HTR-8/SVneo (cell line): Measurements from ENCODE around the gene MYADML2.
"Not testable (repeated sequence)": the region's sequence is repeated elsewhere in the genome, so short reads cannot be mapped to it uniquely, and the experiment has no call there.

Source experiments
- DNase-seq: peaks from one replicate; pipeline ENCODE4 v3.0.0; 2011; ENCODE audit warnings: low spot score, mixed read lengths; ENCODE audit not compliant: insufficient read length
- FAIRE-seq: peaks from 2 replicates; lab custom pipeline; 2011; peaks lifted over from hg19 to GRCh38; lab: Jason Lieb, UNC

The MYADML2 gene, protein sequence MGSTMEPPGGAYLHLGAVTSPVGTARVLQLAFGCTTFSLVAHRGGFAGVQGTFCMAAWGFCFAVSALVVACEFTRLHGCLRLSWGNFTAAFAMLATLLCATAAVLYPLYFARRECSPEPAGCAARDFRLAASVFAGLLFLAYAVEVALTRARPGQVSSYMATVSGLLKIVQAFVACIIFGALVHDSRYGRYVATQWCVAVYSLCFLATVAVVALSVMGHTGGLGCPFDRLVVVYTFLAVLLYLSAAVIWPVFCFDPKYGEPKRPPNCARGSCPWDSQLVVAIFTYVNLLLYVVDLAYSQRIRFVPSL

DNA sequence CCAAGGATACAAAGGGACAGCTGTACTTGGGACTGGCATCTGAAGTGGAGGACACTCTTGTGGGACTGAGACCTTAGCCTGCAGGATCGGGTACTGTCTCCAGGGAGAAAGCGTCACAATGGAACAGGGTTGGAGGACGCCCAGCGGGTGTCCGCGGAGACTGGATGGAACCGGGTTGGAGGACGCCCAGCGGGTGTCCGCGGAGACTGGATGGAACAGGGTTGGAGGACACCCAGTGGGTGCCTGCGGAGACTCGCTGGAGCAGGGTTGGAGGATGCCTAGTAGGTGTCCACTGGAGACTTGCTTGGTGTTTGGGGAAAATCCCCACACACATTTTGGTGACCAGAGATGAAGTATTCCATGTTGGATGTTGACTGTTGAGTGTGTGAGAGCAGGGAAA, at the start of gene MYADML2:
Gene MYADML2 (minus strand): TSS at position 45 of the 400 bp plus-strand sequence. CDS start 5,492 bp downstream, outside the sequence.
- no peak for DNase-seq
- no peak for FAIRE-seq

DNA sequence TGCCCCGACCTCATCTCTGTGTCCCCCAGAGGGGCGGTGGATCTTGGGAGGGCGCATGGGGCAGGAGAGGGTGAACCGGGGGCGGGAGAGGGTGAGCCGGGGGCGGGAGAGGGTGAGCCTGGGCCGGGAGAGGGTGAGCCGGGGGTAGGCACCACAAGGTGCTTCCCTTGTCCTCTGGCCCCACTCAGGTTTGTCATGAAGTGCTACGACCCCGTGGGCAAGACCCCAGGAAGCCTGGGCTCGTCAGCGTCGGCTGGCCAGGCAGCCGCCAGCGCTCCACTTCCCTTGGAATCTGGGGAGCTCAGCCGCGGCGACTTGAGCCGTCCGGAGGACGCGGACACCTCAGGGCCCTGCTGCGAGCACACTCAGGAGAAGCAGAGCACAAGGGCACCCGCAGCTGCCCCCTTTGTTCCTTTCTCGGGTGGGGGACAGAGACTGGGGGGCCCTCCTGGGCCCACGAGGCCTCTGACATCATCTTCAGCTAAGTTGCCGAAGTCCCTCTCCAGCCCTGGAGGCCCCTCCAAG, 49.3 kb upstream of the MYADML2 start:
- no peak for FAIRE-seq
- no peak for DNase-seq

DNA sequence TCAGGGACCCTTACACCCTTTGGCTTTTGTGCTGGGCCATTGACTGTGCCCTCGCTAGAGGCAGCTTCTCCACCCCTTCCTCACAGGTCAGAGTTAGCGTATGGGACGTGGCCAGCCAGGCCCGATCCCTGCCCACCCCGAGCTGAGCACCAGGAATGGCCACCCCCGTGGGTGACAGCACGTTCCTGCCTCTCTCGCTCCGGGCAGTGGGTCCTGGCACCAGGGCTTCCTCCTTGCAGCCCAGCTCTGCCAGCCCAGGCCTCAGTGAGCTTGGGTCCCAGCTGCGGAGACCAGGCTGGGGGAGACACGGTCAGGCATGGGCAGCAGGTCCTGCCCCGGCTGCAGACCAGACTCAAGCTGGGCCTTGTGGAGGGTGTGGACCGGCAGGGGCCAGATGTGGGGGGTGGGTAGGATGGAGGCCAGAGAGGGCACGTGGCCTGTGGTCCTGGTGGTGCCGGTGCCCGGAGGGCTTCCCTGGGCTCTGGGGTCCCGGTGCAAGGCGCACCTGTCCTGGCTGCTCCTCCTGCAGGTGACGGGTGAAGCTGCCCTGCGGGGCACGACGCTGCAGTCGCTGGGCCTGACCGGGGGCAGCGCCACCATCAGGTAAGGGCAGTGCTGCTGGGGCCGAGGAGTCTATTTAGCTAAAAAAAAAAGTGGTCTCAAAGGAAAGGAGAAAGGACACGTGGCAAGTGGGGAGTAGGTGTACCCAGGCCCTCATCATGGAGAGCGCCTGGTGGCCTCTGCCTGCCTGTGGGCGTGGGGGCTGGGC, 48.6 kb upstream of the MYADML2 start:
- FAIRE-seq, result no peak
- DNase-seq, result no peak

DNA sequence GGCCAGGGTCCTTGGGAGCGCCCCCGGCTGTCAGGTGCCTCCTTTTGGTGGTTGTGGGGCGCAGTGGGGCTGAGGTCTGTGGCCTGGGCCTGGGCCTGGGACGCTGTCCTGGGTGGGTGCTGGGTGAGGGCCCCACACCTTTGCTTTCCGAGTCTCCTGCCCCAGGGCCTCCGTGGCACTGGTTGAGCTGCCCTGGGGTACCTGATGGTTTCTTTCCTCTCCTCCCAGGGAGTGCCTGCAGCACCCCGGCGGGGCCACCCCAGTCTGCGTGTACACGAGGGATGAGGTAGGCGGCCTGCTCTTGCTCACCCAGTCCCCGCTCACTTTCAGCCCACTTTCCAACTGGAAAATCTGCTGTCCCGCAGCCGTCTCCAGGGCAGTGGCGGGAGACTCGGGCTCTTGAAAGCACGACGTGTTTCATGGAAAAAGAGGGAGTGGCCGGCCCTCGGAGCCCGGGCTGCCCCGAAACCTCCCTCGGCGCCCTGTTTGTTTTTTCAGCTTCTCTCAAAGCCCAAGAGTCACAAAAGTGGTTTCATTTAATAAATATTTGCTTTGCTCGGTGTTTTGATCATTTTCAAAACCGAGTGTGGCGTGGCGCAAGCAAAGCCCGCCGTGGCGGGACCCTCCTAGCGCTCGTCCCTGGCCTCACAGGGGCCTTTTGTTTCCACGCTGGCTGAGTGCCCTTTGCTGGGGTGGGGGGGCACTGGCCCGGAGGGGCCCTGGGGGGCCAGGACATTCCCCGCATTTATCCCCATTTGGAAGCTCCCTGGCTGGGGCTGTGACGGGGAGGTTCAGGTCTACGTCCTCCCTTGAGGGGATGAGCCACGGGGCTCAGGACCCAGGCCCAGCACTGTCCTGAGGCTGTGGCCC, 47.8 kb upstream of the MYADML2 start:
- DNase-seq (no peak), FAIRE-seq (no peak)

DNA sequence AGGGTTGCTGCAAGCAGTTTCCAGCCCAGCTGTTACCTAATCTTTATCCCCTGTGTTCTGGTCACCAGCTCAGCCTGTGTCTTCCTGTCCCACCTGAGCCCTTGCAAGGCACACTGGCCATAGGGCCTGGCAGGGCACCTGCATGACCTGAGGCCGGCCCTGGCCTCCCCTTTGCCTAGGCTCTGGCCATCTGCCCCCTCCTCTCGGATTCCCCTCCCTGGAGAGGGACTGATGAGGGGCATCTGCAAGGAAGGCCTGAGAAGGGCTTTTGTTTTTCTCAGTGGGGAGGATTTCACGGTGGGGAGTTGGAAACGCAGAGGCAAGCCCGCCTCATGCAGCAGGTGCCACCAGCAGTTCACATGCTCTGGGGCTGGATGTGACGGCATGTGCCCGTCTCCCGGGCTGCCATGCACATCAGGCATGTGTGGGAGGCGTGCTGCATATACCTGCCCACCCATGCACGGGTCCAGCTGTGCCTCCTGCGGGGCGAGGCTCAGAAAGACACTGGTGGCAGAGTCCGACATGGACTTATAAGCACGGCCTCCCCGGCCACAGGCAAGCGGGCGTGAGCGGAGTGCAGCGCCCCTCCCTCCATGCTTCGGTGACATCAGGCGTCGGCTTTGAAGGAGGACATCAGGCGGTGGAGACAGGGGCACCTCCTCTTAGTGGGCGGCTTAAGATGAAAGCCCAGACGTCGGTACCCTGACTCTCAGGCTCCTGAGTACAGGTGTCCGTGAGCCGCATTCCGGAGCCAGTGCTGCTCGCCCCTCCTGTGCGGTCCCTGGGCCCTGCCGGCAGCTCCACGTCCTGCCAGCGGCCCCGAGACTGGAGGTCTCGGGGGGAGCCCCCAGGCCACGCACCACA, 46.9 kb upstream of the MYADML2 start:
- no peak for FAIRE-seq
- DNase-seq, result no peak

DNA sequence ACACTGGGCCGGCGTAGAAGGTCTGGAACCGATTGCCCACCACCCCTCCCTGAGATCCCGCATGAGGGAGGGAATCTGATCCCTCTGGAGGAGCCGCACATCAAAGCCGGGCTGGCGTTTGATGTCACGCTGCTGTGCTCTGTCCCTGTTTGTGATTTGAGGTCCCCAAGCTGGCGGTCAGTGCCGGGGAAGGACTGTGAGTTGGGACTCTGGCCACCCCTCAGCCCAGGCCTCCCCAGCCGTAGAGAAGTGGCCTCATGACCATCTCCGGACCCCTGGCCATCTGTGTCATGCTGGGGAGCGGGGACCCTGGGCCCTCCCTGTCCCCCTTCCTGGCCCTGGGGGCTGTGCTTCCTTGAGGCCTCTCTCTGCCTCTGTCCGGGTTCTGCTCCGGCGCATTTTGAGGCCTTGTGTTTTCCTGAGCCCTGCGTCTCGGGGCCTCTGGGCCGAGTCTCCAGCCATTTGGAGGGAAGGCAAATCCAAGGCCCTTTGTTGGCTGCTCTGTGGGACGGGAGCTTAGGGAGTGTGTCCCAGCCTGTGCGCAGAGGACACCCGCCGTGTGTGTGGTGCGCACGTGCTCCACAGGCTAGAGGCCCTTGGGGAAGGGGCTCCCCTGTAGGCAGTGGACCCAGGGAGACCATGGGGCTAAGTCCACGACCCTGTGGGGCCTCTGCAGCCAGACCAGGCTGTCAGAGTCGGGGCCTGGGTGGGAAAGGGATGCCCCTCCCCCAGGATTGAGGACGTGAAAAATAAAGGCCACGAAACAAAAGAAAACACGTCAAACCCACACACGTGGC, 45.5 kb upstream of the MYADML2 start:
- FAIRE-seq, result no peak
- DNase-seq, result no peak

DNA sequence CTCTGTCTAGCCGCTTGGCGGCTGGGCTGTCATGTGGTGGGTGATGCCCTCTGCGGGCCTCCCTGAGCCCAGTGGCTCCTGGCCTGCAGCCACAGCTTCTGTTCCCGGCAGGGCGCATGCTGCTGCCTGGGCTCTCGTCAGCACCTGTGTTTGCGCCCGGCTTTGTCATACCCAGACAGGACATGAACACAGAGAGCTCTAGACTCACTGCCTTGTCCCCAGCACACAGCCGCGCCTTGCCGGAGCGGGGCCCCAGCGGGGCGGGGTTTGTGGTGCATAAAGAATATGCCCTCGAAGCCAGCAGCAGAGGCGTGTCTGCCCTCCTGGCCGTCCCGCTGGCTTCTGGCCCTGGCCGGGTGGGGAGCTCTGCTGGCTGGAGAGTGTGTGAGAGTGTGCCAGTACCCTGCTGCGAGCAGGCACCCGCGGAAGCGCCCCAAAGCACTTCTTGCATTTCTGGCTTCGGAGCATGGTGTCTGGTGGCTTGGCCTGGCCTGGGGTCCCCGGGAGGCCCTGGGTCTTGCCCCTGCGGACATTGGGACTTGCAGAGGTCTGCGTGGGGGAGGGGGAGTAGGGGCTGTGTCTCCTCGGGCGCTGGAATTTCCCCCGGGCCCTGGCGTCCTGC, 44.8 kb upstream of the MYADML2 start:
- FAIRE-seq, result no peak
- no peak for DNase-seq

DNA sequence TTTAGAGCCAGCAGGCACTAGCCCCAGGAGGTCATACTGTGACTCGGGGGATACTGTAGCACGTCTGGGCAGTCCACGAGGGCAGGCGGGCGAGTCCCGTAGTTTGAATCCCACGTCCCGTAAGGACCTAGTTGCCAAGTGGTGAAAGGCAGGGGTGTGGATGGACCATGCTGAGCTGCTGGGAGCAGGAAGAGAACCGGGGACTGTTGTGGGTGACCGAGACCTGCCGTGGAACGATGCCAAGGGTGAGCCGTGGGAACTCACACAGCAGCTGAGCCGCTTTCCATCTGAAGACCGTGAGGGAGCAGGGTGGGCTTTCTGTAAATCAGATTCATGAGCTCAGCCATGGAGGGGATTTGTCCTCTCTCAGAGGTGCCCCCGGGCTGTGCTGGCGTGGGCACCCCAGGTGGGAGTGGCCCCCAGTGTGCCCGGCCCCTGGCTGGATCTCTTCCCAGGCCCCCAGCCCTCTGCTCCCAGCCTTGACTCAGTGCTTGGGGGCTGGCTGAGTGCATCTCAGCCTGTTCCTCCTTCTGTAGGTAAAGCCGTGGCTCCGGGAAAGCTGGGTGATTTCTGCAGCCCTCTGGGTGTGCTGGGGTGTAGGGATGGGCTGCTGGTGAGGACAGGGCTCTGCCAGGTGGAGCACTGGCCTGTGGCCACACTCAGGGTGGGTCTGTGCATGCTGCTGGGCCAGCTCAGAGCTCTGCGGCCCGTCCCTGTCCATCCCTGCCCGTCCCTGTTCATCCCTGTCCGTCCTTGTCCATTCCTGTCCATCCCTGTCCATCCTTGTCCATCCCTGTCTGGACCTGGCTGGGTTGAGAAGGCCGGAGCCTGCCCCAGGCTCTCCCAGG, 44.0 kb upstream of the MYADML2 start:
- DNase-seq, result no peak
- no peak for FAIRE-seq

DNA sequence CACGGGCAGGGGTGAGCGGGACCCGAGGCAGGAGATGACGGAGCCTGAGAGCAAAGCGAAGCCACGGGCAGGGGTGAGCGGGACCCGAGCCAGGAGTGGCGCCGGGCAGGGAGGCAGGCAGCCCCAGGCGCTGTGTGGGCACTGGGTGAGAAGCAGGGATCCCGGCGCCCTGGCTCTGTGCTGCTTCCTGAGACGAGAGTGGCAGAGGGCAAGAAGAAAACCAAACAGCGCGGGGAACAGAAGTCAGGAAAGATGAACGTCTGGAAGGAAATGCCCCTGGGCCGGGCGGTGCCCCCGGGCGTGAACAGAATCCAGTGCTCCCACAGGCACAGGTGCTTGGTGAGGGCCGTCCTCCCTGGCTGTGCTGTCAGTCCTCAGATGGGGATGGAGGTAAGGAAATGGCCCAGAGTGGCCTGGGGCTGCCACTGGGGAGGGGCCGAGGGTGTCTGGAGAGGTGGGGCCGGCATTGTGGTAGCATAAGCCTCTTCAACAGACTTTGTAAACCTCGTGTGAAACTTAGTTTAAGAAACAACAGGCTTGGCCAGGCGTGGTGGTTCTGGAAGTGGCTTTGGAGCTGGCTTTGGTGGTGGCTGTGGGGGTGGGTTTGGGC, 40.2 kb upstream of the MYADML2 start:
- FAIRE-seq (no peak), DNase-seq (no peak)

DNA sequence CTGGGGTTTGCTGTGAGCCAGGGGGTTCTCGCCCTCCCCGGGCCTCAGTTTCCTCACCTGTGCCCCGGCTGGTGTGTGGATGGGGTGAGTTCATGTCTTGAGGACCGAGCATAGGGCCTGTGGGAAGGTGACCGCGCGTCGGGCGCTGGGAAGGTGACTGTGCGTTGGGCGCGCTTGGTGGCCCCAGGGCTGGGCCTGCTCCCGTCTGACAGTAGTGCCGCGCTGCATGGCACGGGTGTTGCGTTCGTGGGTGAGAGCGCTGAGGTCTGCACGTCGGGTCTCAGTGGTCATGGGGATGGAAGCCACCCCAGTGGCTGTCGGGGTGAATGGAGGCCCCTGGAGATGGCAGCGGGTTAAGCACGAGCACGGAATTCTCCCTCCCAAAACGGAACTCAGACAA, 39.6 kb upstream of the MYADML2 start:
- DNase-seq, result no peak
- no peak for FAIRE-seq

DNA sequence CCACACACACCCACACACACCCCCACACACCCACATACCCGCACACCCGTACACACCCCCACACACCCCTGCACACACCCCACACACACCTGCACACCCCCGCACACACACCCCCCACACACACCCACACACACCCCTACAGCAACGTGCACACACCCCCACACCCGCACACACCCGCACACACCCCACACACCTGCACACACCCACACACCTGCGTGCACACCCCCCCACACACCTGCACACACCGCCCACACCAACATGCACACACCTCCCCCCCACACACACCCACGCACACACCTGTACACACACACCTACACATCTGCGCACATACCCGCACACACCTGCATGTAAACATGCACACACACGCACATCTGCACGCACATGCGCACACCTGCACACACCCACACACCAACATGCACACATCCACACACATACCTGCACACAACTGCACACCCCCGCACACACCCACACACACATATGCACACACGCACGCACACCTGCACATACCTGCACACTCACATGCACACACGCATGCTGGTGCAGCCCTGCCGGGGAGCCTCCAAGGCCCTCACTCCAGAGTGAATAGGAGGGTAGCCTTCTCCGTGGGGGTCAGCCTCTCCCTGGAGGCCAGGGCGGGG, 37.9 kb upstream of the MYADML2 start:
- peak; percentile 90 for FAIRE-seq
- no peak for DNase-seq

DNA sequence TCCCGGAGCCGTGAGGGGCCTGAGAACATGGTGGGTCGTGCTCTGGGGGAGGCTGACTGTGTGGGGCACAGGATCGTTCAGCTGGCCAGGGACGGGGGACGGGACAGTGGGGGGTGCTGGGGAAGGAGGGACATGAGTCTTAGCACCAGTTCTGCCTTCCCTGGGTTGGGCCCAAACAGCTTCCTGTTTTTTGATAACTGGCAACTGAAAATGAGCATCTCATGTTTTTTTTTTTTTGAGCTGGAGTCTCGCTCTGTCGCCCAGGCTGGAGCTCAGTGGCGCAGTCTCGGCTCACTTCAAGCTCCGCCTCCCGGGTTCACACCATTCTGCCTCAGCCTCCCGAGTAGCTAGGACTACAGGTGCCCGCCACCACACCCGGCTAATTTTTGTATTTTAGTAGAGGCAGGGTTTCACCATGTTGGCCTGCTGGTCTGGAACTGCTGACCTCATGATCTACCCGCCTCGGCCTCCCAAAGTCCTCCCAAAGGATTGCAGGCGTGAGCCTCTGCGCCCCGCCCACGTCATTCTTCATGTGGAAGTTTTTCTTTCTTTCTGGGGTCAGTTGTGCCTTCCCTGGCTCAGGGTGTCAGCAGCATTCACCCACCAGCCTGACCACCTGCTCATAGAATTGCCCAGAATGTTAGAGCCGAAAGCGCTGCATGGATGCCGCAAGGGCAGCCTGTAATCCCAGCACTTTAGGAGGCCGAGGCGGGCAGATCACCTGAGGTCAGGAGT, 36.8 kb upstream of the MYADML2 start:
- FAIRE-seq, result no peak

DNA sequence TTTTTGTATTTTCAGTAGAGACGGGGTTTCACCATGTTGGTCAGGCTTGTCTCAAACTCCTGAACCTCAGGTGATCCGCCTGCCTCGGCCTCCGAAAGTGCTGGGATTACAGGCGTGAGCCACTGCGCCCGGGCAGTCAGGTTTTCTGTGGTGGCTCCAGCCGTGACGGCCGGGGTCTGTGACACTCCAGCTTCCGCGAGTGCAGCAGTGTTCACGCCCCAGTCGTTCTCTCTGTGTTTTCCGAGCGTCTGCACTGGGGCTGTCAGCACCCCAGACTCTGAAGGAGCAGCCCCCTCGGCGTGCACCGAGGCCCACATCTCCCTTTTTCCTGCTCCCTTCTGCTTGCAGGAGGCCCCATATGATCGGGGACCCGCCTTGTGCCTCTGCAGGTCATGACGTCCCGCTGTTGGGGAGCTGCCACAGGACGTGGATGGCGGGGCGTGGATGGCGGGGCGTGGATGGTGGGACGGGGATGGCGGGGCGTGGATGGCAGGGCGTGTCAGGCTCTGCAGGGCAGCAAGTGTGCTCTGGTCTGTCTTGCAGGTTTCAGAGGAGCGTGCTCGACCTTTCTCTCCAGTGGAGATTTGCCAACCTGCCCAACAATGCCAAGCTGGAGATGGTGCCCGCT, 36.1 kb upstream of the MYADML2 start:
- no peak for FAIRE-seq

More for the DNA sequence above, 36.8 kb upstream of the MYADML2 start:
- no peak for DNase-seq

DNA sequence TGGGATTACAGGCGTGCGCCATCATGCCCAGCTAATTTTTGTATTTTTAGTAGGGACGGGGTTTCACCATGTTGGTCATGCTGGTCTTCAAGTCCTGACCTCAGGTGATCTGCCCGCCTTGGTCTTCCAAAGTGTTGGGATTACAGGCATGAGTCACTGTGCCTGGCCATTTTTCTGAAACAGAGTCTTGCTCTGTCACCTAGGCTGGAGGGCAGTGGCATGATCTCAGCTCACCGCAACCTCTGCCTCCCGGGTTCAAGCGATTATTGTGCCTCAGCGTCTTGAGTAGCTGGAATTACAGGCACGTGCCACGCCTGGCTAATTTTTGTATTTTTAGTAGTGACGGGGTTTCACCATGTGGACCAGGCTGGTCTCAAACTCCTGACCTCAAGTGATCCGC, 34.5 kb upstream of the MYADML2 start:
- not testable (repeated sequence) for DNase-seq, FAIRE-seq

More for the DNA sequence above, 36.1 kb upstream of the MYADML2 start:
- no peak for DNase-seq

DNA sequence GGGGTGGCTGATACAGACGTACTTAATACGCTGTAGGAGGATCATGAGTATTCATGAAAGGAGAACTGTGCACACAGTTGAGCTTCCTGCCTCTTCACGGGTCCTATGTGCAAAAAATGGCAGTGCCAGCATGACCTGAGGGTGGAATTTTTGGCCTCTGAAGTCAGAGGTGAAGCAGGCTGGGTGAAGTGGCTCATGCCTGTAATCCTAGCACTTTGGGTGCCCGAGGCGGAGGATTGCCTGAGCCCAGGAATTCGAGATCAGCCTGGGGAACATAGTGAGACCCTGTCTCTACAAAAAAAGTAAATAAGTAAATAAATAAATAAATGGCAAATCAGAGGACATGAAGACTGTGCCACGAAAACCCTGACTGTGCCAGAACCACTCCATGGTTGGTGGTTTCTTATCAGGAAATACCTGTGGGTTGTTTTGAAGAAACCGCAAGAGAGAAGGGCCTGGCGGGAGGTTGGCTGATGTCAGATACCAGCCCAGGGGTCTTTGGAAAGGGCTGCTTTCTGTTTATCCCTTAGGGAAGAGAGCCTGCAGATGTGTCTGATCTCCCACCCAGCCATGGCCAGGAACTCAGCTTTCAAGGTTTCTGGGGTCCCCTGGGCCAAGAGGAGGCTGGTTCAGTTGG, 33.8 kb upstream of the MYADML2 start:
- FAIRE-seq (no peak), DNase-seq (no peak)
